HG03460 (cell line): ENCODE results near the gene TBCA.

Source experiments
- ATAC-seq: cut with Tn5 transposase; IDR thresholded peaks from one replicate; pipeline ENCODE4 v1.9.1; 2021; ENCODE audit not compliant: unreplicated experiment

TBCA gene

DNA sequence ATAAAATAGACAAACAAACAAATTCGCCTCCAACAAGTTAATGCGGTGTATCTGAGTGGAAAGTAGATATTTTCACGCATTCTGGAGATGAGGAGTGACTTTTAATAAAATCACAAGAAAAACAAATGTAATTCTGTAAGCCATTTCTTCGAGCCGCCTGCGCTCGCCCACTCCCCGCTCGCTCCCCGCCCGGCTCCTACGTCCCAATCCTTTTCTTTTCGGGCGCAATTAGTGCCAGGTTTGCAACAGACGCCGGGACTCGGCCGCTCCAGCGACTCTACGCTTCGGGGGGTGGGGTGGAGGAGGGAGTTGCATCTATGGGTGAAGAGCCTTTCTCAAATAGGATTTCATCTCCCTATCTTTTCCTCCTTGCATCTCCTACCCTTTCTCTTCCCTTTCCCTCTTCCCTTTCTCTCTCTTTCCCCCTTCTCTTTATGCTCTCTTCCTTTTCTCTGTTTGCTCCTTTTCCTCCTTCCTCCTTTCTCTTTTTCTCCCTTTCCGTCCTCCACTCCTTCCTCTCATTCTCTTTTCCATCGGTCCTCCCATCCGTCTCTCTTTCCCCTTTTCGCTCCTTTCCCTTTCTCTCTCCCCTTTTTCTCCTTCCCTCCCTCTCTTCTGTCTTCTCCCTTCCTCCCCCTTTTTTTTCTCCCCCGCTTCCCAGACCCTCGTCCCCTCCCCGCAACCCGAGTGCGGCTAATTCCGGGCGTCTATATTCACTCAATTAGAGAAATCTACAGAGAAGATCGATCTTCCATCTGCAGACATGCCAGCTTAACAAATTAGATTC lies 131.6 kb downstream of the TBCA start:
- ATAC-seq, result no peak

DNA sequence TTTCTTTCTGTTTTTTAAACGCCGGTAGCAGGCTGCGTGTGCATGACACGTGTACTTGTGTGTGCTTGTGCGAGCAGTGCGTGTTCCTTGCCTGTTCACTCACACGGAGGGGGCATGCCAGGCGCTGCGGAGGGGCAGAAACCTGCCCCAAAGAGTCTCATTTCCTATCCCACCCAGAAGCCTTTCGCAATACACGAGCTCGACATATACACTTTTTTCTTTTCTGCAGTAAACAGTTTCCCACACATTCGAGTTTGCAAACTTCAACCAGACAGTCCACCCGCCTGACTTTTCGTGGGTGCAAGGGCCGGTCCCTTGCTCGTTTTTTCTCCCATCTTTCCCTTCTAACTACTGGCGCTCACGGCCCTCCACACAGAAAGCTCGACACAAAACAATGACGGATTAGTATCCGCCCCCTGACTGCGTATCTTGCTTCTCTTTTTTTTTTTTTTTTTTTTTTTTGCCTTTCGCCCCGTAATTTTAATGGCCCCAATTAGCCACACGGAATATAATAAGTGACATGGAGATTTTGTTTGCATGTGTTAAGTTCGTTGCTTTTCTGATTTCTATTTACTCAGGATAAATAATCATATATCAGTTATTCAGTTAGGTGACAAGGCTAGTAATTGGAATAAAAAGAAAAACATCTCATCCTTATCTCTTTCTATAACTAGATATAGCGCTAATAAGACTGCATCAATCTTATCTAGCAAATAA lies 132.3 kb downstream of the TBCA start:
- ATAC-seq, result no peak

DNA sequence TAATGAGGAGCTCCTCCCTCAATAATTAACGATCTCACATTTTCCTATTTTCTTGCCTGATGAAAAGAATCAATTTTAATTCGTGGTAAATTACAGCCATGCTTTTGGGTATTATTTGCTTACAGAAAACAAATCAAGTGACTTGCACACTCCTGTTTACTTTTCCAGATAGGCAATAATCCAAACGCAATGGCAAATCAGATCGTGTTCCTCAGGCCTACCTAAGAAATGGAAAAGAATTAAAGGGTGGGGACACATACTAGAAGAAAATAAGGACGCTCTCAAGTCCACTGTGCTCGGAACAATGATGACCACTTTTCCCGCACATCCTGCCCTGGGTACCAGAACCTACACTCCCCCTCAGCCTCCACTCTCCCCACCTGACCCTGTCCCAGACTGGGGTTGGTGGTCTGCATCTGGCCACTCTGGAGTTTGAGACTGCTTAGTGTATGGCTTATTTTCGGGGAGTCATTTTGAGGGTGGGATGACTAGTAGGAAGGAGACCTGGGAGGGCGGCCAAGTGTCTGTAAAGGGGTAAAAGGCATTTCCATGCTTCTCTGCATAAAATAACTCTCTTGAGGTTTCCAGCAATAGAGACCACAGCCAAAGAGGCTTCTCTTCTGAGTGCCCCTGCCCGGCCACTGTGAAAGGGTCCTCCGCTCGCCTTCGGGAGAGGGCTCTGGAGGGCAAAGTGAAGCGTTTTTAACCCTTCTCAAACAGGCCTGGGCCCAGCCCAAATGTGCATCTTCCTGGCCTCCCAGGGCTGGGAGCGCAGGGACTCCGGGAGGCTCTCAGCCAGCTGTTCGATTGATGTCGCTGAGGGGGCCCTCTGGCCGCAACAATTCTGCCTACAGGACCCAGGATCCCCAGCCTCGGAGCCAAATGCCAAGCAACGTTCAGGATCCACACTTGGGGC lies 133.1 kb downstream of the TBCA start:
- no peak for ATAC-seq

DNA sequence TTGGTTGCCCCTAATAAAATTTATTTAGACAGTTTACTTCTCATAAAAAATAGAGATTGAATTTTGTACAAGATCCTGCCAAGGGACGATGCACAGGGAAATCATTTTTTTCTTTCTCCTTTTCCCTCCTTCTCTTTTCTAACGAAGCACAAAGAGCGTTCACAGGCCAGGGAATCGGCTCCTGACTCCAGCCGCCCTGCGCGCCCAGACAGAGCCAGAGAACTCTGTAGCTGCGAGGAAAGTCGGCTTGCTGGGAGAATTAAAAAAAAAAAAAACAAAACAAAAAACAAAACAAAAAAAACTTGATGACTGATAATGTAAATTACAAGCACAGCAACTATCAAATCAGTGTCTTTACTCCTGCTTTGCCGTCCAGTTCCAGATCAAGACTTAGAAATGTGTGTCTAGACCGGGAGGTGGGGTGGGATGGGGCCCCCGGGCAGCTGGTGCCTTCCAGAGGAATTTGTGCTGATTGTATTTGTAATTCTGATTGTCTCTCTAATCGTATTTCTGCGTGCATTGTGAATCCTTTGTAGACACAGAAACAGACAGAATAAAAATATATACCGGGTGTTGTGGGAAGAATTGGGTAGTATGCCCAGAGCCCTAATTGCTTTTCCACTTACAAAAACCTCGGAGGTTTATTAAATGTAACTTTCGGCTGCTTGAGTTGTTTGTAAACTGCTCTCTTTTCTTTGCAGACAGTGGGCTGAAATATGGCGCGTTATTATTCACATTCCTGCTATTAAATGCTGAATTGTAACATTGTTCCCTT lies 134.0 kb downstream of the TBCA start:
- ATAC-seq, result no peak

DNA sequence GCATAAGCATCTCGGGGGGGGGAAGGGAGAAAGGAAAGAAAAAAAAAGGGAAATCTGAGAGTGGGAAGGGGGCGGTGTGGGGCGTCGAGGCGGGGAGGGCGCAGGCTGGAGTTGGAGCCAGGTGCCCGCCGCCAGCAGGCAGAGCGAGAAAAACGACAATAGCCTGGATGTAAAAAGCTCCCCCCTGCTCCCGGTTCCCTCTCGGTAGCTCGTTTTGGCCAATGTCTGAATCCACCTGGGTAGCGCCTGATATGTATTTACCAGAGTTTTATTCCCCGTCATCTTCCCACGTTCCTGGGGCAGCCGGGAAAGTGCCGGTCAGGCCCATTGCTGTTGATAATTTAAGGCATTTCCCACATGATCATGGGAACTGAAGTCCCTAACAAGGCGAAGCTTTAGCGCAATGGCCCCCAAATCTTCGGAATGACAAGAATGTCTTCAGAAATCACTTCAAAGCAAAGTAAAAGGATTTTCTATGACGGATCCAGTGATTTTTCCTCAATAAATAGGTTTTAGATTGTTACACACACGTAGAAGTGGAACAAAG lies 134.7 kb downstream of the TBCA start:
- ATAC-seq, result no peak
